ENCODE results near the gene FKBP8.

Gene FKBP8

DNA sequence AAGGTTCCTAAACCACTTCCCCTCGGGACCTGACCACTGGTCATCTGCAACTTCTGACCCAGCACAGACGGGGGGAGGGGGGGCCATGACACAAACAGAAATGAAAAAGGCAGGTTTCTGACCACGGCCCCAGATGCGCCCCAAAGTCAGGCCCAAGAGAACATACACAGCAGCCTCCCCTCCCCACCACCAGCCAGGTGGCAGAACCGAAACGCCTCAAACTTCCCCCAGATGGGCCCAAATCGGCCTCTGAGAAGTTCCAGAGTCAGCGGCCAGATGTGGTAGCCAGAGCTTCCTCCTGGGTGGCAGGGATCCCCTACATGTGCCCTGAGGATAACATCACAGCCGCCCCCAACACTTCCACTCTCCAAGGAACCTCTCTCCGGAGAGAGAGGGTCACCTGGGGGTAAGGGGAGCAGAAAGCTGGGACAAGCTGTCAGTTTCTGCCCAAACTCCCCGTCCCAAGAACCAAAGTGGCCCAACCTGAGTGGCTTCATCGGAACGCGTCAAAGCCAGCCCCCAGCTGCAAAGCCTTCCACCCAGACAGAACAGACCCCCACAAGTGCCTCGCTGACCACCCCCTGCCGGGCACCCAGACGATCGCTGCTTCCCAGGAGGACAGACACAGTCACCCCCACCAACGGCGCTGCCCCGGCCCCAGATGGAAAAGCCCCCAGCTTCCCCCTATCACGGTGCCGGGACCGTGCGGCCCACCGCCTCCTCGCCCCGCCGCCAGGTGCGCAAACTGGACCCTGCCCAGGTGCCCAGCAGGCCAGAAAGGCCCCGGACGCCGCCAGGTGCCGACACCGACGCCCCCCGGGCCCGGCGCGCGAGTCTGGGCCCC, 22.3 kb downstream of the FKBP8 start:
- peak; percentile 10 to 20 for DNase-seq

- peak; percentile 52 to 57 for DNase-seq
Measured at GRCh38 chr19:18519962-18520847, 23.2 kb downstream of the FKBP8 start.

GRCh38 chr19:18518639-18519038, 24.7 kb downstream of the FKBP8 start:
- DNase-seq = no peak

GRCh38 chr19:18517606-18518005, 25.8 kb downstream of the FKBP8 start:
- DNase-seq = no peak

DNA sequence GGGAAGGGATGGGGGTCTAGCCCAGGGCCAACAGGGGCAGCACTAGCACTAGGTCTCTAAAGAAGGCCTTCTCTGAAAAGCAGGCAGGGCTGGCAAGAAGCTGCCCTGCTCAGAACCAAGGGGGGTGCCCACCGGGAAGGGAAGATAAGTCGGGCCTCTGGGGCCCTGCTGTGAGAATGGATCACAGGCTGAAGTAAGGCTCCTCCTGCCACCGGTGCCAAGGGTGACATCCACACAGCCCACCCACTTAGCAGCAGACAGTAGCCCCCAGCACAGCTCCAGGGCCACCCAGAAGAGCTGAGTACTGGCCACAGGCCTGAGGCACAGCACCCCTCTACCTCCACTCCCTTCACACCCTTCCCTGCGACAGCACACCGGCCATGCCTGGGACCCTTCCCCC, 27.4 kb downstream of the FKBP8 start:
- DNase-seq = no peak

GRCh38 chr19:18514800-18515682, 28.3 kb downstream of the FKBP8 start:
- no peak for DNase-seq

DNA sequence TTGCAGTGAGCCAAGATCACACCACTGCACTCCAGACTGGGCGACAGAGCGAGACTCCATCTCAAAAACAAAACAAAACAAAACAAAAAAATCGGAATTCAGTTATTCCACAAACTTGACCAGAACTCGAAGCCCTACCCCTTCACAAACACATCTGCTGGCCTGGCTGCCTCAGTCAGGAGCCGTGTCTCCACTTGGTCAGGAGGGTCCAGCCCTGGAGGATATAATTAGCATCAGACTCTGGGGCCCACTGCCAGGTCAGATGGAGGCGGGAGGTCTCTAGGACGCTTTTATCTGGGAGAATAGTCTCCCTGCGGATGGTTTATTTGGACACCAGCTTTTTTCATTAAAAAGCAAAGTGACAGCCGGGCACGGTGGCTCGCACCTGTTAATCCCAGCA, 29.5 kb downstream of the FKBP8 start:
- DNase-seq = no peak

DNA sequence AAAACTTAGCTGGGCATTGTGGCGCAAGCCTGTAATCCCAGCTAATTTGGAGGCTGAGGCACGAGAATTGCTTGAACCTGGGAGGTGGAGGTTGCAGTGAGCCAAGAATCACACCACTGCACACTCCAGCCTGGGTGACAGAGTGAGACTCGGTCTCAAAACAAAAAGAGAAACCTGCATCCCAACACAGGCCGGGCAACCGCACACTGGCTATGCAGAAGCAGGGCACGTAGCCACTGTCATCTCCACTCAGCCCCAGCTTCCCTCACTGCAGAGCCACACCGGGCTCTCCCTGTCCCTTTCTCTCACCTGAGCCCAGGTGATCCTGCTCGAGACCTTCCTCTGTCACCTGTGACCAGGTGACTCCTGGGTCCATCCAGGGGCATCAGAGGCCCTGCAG, 33.2 kb downstream of the FKBP8 start:
- DNase-seq = no peak

DNA sequence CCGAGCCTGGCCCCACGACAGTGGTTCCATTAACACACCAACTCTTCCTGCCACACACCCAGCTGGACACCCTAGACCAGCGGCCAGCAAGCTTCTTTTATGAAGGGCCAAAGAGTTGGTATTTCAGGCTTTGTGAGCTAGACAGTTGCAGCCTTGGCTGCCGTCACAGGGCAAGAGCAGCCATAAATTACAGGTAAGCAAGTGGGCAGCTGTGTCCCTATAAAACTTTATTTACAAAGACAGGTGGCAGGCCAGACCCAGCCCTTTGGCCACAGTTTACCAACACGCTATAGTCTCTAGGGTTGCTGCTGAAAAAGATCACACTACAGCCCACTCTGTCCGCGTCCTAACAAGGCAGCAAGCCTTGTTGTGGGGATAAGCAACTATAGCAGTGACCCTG, 34.8 kb downstream of the FKBP8 start:
- DNase-seq = no peak

DNA sequence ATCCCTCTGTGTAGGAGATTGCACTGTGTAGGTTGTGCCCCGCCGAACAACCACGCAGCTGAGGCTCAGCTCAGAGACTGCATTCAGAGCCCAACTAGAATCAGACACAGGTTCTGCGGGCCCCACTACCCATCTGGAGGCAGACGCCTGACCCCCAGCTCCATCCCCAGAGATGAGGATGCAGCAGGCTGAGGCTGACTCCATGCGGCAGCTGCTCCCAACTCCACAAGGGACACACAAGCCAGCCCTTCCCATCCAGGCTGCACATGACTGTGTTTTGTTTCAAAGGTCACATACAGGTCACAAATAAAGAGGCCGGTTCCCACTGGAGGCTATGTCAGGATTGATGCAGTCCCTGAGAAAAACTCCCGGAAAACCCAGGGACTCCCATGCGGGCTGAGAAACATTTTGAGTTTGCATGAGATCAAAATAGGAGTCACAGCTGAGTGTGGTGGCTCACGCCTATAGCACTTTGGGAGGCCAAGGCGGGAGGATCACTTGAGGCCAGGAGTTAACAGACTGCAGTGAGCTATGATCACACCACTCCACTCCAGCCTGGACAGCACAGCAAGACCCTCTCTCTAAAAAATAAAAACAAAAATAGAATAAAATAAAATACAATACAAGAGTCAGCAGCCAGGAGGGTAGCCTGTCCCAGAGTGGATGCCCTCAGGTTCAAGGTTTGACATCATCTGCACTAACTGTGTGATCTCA, 35.5 kb downstream of the FKBP8 start:
- DNase-seq = no peak

DNA sequence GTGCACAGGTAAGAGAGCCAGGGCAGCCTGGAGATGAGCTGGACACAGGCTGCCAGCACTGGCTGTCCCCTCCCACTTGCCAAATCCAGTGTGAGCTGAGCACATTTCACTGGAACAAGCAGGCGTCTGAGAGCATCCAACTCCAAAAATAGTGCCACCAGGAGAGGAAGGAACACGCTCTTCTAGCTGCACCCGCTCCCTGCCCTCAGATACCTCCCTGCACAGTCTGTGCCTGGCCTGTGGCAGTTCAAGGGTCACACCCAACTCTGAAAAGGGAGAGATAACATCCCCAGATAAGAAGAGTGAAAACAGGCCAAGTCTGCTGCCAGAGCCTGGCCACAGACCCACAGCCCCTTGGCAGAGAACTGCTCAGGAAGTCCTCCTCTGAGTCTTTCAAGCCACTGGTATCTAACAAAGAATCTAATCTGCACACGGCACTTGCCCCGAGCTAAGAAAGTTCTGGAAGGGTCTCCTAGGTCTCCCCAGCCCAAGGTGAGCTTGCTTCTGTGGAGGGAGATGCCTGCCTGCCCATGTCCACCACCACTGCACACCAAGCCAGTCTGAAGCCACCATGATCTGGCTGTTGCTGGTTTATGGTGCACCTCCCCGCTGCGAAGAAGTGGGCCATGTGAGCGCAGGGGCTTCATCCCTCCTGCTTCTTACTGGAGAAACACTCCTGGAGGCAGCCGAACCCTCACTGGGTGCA, 36.2 kb downstream of the FKBP8 start:
- DNase-seq = no peak

GRCh38 chr19:18506101-18506930, 37.1 kb downstream of the FKBP8 start:
- no peak for DNase-seq

DNA sequence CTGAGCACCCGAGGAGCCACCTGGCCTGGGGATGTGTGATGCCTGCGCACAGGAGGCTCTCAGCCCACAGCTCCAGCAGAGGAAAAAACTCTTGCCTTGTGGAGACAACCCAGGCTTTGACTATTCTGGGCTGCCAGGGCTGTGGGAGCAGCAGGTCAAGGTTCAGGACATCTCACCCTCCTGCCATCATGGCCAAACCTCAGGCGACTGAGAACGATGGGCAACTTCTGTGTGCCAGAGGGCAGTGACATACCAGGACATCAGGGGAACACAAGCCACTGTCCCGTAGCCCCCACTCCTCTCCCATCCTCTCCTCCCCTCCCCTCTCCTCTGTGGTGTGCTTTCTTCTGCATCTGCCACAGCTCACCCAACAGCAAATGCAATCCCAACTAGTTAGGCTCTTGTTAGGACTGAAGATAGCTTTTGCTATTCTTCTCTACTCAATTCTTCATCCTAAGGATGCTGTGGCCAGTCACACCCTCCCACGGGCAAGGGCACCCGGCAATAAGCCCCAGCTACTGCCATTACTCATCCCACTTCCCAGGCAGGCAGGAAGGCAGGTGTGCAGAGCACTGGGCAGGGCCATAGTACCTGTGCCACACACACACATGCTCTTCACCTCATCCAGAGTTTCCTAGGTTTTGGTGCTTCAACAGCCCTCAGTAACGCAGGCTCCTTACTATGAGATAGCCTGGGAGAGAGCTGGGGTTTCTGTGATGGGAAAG, 38.3 kb downstream of the FKBP8 start:
- DNase-seq = no peak

DNA sequence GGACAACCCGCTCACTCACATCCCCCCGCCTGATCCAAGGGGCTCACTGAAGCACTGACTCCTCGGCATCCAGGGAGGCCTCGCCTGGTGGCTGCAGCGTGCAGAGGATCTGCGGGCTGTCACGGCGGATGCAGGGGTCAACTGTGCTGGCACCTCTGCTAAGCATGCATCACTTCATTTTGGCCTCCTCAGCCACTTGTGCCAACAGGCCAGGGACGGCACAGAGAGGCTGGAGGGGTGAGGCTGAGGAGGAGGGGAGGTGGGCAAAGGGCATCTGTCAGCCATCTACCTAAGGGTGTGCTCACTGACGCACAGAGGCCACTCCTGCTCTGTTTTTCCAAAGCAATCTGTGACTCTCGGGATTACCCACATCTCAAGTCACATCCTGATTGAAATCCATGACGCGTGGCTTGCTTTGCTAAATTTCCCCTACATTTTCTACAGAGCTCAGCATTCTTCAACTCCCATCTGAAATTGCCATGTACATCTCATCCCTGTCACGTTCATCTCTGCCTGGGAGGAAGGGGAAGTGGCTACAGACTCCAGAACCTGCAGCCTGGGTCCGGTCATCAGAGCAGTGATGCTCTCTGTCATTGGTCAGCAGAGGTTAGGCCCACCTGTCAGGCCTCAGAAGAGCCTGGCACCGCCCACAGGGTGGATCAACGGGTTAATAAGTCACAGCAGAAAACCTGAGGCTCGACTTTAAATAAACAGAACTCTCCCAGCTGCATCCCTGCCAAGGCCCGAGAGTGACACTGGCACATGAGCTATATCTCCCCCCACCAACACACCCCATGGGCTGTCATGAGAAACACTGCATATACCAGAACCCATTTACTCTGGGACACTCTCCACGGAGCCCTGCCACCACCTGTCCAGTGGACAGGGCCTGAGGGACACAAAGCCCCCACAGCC, 39.1 kb downstream of the FKBP8 start:
- DNase-seq = no peak

GRCh38 chr19:18503337-18503970, 39.9 kb downstream of the FKBP8 start:
- no peak for DNase-seq

GRCh38 chr19:18502638-18503294, 40.6 kb downstream of the FKBP8 start:
- no peak for DNase-seq

- no peak for DNase-seq
Measured at GRCh38 chr19:18502246-18502637, 41.1 kb downstream of the FKBP8 start.

- no peak for DNase-seq
Measured at GRCh38 chr19:18501832-18502231, 41.5 kb downstream of the FKBP8 start.
